ENCODE measurements around the gene SREBF1. TPM values are rescaled to one million over a fixed set of nuclear protein-coding genes. Genes with fewer than 3 reads are reported as not detected.

The SREBF1 gene
- total and polyA plus RNA-seq, 2 of the 4 experiments (the other 2 are of a cell fraction): 3.4 to 20.4 TPM

DNA sequence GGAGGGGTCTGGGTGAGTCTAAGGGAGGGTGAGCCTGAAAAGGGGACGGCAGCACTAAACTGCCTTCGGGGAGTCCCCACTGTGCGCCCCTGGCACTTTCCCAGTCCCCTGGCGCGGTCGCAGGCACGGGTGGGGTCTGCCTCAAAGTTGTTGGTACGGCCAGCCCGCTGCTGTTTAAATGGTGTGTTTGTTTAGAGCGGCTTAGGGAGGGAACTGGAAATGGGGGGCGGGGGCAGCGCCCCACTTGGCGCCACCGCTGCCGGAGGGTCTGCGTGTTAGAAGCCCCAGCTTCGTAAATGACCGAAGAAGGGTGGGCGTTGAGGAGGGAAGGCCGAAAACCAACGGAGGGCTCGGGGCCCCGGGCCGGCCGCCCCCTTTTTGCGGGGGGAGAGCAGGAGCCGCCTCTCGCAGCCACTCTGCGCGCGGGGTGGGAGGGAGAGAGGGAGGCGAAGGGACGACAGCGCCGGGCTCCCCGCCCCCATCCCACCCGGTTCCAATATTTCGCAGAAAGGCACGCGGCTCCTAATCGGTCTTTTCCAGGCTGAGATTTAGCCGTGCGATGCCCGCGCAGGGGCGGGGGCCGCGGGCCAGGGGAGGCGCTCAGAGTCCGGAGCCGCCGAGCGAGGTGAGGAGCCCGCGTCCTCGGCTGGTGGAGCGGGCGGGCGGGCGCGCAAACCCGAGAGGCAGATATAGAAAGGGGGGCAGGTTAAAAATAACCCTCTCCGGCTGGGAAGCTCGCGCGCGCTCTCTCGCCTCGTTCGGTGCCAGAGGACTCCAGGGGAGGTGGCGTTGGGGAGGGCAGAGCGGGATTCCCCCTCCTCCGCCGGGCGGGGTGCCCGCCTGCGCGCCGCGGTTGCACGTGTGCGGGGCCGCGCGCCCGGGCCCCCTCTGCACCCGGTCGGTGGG, 54.9 kb downstream of the SREBF1 start:
- H3K14ac ChIP-seq (replicated peaks; ENCODE audit: low read depth, low read length): no peak overlapping the region
- no TSS peak for BruUV-seq (replicated peaks)
- H3K56ac ChIP-seq (ENCODE audit: extremely low read depth, insufficient read depth, low read length): no peak overlapping the region
- H3K9me1 ChIP-seq (ENCODE audit: insufficient read depth, low read length): no peaks in the 10 kb centered on the region; the same call in none of the 2 replicates
- peak overlapping the region; percentile 71 for H3K4me2 ChIP-seq (ENCODE audit: low read depth, low read length)
- intact Hi-C loops (cut with micrococcal nuclease) (loop anchor here (10.0 kb wide), 1 partner anchor 97 kb away; the partner anchor contains the start of gene RAI1), dilution Hi-C loops (cut with HindIII; ENCODE audit: low sequenced_read_pairs, unreplicated experiment) (no loop called here), in situ Hi-C loops (cut with MboI; ENCODE audit: low sequenced_read_pairs) (no loop called here)
- H3K27ac ChIP-seq (ENCODE audit: insufficient read depth, low read length): no peak overlapping the region
- CTCF ChIA-PET: no interaction called here
- H4K20me1 ChIP-seq (ENCODE audit: insufficient read depth, low read length): peaks cover 95% of the 10 kb centered on the region
- no peak overlapping the region for H2BK120ac ChIP-seq (ENCODE audit: low read depth, low read length)
- H2AFZ ChIP-seq (replicated peaks; ENCODE audit: low read length, poor library complexity): peak overlapping the region; percentile 54
- no peak for TF ChIP-seq RAD21 (IDR thresholded peaks at IDR 0.05; ENCODE audit: low read length)
- peak; percentile 84 for TF ChIP-seq MAZ (IDR thresholded peaks at IDR 0.05; ENCODE audit: borderline replicate concordance, low read depth, low read length)
- TF ChIP-seq CHD1 (IDR thresholded peaks at IDR 0.05; ENCODE audit: low read depth, low read length): no peak
- 0 out of 2 replicates have a peak, but pooled peaks have one; percentile 35 for TF ChIP-seq BHLHE40 (IDR thresholded peaks at IDR 0.05; ENCODE audit: low read depth, low read length)
- no peak for TF ChIP-seq USF2 (IDR thresholded peaks at IDR 0.05; ENCODE audit: low read depth, low read length)
- H3K9me3 ChIP-seq (ENCODE audit: control insufficient read depth, insufficient read depth, low read length): no peaks in the 10 kb centered on the region
- whole genome bisulfite sequencing, 2 experiments (ENCODE audit: extremely low coverage in 2 of 2, insufficient read length in 1 of 2): 22% methylated on average over 11 of the region's 88 CpGs; no CpG with 5 or more reads in 1 of the 2 experiments
- no peak overlapping the region for H3K9ac ChIP-seq (ENCODE audit: low read depth, low read length)
- H4K8ac ChIP-seq (ENCODE audit: low read depth in 2 of 2, low read length in 2 of 2): no peak overlapping the region
- no peak overlapping the region for H3K4ac ChIP-seq (ENCODE audit: low read depth, low read length)
- DNase-seq (peak; percentile 52), ATAC-seq (ENCODE audit: low read depth) (peak; percentile 32)
- no peak overlapping the region for H2BK15ac ChIP-seq (ENCODE audit: low read depth, low read length)
- H2AK9ac ChIP-seq (replicated peaks; ENCODE audit: low read depth, low read length, poor library complexity): peak overlapping the region; percentile 81
- peak overlapping the region; percentile 15; the same call in 1 of the 2 replicates for H3K4me3 ChIP-seq (ENCODE audit: insufficient read depth, low read depth, low read length)
- no peak overlapping the region for H4K91ac ChIP-seq (ENCODE audit: insufficient read depth, low read depth, low read length)
- H3K36me3 ChIP-seq (ENCODE audit: control insufficient read depth, insufficient read depth, low read length): peaks cover 2% of the 10 kb centered on the region; the same call in 1 of the 2 replicates
- no peaks in the 10 kb centered on the region for H3K27me3 ChIP-seq (ENCODE audit: control insufficient read depth, insufficient read depth, low read length)
- no peak overlapping the region for H2BK5ac ChIP-seq (ENCODE audit: low read depth, low read length, poor library complexity, severe bottlenecking)
- H3K18ac ChIP-seq (ENCODE audit: low read depth, low read length): no peak overlapping the region
- H2AK5ac ChIP-seq (ENCODE audit: low read depth, low read length): 0 out of 2 replicates have a peak overlapping the region, but pooled peaks have one; percentile 3
- POLR2A ChIA-PET (ENCODE audit: unreplicated experiment): no interaction called here
- no peak overlapping the region for H2BK20ac ChIP-seq (ENCODE audit: low read depth, low read length)
- peaks cover 23 to 86% of the 10 kb centered on the region in 2 experiments for H3K79me1 ChIP-seq (ENCODE audit: low read depth in 1 of 2, low read length in 2 of 2)
- no peak overlapping the region for H3K23ac ChIP-seq (ENCODE audit: low read depth, low read length)
- no peak overlapping the region for H4K5ac ChIP-seq (ENCODE audit: low read depth, low read length)
- peaks cover 46% of the 10 kb centered on the region for H3K4me1 ChIP-seq (ENCODE audit: control insufficient read depth, insufficient read depth, low read length)

All from IMR-90 (cell line).